Motor neuron (in vitro differentiated cells): ENCODE data around the gene HBS1L. TPM values are rescaled to one million over a fixed set of nuclear protein-coding genes. Genes with fewer than 3 reads are reported as not detected.
A peak's percentile ranks its signal among the peaks of the same experiment; 100 is the strongest.

Source experiments
- ATAC-seq, 8 experiments: fragments of 200-7000 bp; cut with Tn5 transposase; replicated peaks in 6 of 8; 2 replicates each; pipeline ENCODE4 v1.8.0; 2021; ENCODE audit warnings: mild to moderate bottlenecking in 8 of 8, moderate library complexity in 8 of 8
- H3K27ac ChIP-seq, 2 donors: fragments of 250-450 bp; sonication (Bioruptor Pico); 2 replicates each; pipeline ENCODE4 v1.9.0; 2021; ENCODE audit warnings: antibody characterized with exemption in 2 of 2, mild to moderate bottlenecking in 2 of 2, moderate library complexity in 1 of 2
- H3K4me1 ChIP-seq, 2 donors: fragments of 250-450 bp; sonication (Bioruptor Pico); replicated peaks in 1 of 2; 2 replicates each; pipeline ENCODE4 v1.6.1; 2021; ENCODE audit warnings: antibody characterized with exemption in 2 of 2, mild to moderate bottlenecking in 2 of 2, moderate library complexity in 1 of 2
- H3K4me3 ChIP-seq, 5 donors: fragments of 250-450 bp; sonication (Bioruptor Pico); 2 replicates each; pipeline ENCODE4 v1.9.0; 2021; ENCODE audit warnings: antibody characterized with exemption in 5 of 5, mild to moderate bottlenecking in 5 of 5, moderate library complexity in 4 of 5
- WGBS, 10 experiments: fragments of 450-650 bp; shearing (Covaris generic); methylation state at CpG; one replicate each; pipeline ENCODE4 v1.0.0; 2022; 5-methylcytosine and 5-hydroxymethylcytosine counted together
- in situ Hi-C, 9 experiments: fragments of 400-800 bp; cut with MboI; loops; one replicate each; pipeline ENCODE4 v1.15.0; 2021; ENCODE audit warnings: low sequenced_read_pairs in 9 of 9, low pct_unique_long_range_greater_than_20kb in 2 of 9; ENCODE audit not compliant: unreplicated experiment in 9 of 9
- total RNA-seq, 8 experiments: library from RNA; unstranded; fragments of 300-600 nt; gene quantifications; 2 replicates each; pipeline versions ENCODE4 v1.2.3 to v1.2.4, GENCODE V29; 2022

Gene HBS1L
- total RNA-seq, 8 experiments from 2014 or later, result 55.8 to 100 (median 75.9) TPM

DNA sequence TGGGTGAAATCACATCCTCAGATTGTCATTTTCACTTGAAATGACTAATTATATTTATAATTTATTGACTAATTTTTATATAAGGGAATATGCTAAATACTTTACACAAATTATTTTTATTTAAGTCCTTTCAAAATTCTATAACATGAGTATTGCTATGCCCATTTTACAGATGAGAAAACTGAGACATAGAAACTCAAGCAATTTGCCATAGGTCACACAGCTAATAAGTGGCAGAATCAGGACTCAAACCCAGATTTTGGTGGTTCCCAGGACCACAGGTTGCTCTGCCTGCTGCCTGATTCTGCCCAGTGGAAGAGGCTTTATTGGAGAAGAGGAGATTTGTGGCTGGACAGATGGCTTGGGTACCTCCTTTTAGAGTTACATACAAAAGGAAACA, 109.6 kb downstream of the HBS1L start:
- H3K4me3 ChIP-seq, result no peak overlapping the region
- H3K4me1 ChIP-seq, result no peaks in the 10 kb centered on the region
- in situ Hi-C loops, result loop anchor here in 2 of 9 experiments (25.0 kb wide), 2 partner anchors 783 to 808 kb away; no protein-coding TSS in a partner anchor
- H3K27ac ChIP-seq, result no peak overlapping the region
- no peak for ATAC-seq

DNA sequence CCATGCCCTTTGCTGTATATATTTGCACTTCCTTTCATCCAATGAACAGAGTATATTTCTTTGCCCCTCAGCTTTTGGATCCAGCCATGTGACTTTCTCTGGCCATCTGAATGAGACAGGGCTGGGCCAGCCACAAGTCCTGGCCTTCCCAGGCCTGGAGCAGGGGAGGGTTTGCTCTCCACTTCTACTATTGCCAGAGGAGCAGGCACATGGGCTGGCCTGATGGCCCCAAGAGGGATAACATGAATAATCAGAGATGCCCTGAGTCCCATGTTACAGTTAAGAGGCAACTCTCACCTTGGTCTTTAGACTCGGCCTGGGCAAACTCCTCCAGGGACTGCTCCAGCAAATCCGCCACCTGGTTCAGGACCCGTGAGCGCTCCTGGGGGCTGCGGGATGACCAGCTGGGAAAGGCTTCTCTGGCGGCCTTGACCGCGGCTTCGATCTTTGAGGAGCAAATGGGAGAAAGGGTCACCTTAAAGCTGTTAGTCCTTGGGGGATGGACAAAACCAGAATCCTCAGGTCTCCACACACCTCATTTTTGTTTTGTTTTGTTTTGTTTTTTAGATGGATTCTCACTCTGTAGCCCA, 111.0 kb downstream of the HBS1L start:
- ATAC-seq, result peak in 3 of 8 experiments; percentile 37 to 94 (median 94)
- in situ Hi-C loops, result loop anchor here in 2 of 9 experiments (25.0 kb wide), 2 partner anchors 781 to 806 kb away; no protein-coding TSS in a partner anchor
- Histone ChIP-seq H3K27ac (no peak overlapping the region), H3K4me3 (no peak overlapping the region), H3K4me1 (no peaks in the 10 kb centered on the region)
- WGBS, 10 experiments, result 80 to 100% (median 99%) methylated on average over 1 to 5 of the region's 9 CpGs; no CpG with 5 or more reads in 4 of the 10 experiments

DNA sequence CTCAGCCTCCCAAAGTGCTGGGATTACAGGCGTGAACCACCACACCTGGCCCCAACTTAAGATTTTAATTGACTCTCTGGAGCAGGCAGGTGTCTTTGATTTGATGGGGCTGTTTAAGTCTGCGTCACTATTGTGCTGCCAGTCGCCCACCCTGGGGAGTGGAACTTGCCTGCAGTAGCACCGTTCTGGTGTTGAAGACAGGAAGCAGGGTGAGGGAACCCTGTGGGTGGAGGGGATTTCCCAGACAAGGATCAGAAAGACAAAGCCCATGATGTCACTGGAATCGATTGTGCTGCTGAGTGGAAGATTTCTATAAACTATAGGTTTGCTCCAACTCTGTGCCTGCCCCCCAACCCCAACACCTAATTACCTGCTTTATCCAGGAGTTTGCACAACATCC, 115.7 kb downstream of the HBS1L start:
- no peak overlapping the region for H3K27ac ChIP-seq
- peaks cover 7 to 17% of the 10 kb centered on the region in 2 donors for H3K4me1 ChIP-seq
- in situ Hi-C loops, result loop anchor here in 2 of 9 experiments (25.0 kb wide), 2 partner anchors 777 to 802 kb away; no protein-coding TSS in a partner anchor
- H3K4me3 ChIP-seq, result no peak overlapping the region
- no peak for ATAC-seq
- 40 to 90% (median 74%) methylated on average over 1 to 2 of the region's 5 CpGs; no CpG with 5 or more reads in 6 of the 10 experiments for WGBS, 10 experiments

DNA sequence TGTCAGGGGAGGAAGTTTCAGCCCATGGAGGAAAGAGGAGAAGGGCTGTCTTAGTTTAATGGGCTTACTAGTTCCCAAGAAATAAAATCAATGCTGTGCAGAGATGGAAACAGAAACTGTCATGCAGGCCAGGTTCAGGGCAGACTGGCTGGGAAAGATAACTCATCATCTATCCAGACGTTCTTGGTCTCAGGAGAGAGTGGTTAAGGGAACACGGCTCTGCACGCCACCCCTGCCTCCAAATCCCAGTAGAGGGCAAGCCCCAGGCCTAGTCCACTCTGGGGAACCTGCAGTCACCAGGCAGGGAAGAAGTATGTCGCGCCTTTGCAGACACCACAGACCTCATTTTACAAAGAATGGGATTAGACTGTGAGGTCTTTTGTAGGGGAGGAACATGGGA, 117.2 kb downstream of the HBS1L start:
- in situ Hi-C loops, result loop anchor here in 2 of 9 experiments (25.0 kb wide), 2 partner anchors 775 to 800 kb away; no protein-coding TSS in a partner anchor

DNA sequence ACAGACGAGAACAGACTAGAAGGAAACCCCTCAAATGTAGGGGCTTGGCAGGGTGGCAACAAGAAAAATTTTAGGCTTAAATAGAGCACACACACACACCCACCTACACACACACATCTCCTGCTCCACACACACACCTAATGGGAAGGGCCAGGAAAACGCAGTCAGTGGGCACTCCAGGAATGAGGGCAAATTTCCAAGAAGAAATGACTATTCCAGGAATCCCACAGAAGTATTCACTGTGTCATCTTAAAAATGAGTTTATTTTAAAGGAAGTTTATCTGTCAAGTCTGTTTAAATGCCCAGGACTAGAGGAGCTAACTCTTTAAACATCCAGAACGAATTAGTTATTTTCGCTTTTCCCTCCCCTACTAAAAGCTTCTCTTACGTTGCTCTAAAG, 117.7 kb downstream of the HBS1L start:
- H3K4me1 ChIP-seq, result peaks cover 7 to 17% of the 10 kb centered on the region in 2 donors
- in situ Hi-C loops, result loop anchor here in 2 of 9 experiments (25.0 kb wide), 2 partner anchors 775 to 800 kb away; no protein-coding TSS in a partner anchor
- no peak overlapping the region for H3K4me3 ChIP-seq
- no peak for ATAC-seq
- 67 to 100% (median 88%) methylated on average over 1 to 5 of the region's 5 CpGs; no CpG with 5 or more reads in 2 of the 10 experiments for WGBS, 10 experiments
- no peak overlapping the region for H3K27ac ChIP-seq

More for the DNA sequence above, 117.2 kb downstream of the HBS1L start:
- no peak overlapping the region for H3K4me3 ChIP-seq
- peak overlapping the region in 1 of 2 donors; percentile 14 for H3K27ac ChIP-seq
- peak in 3 of 8 experiments; percentile 44 to 57 (median 50) for ATAC-seq
- H3K4me1 ChIP-seq, result peaks cover 7 to 17% of the 10 kb centered on the region in 2 donors
- WGBS, 10 experiments, result 10 to 88% (median 77%) methylated on average over 1 to 4 of the region's 5 CpGs; no CpG with 5 or more reads in 4 of the 10 experiments

DNA sequence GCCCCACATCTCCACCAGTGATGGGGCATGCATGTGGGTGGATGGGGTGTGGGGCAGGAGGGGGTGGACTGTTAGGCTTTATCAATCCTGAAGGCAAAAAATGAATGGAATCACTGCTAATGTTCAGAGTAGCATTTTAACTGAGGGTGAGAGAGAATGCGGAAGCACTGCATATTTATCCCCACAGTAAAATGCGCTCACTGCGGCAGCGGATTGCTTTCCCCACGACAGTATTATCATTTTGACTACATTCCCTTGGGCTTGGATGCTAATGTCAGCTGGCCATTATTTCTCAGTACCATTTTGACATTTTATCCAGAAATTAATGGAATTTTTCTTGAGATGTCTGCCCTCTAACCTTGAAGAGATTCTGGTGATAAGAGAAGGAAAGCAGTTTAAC, 118.1 kb downstream of the HBS1L start:
- H3K4me1 ChIP-seq, result peaks cover 7 to 17% of the 10 kb centered on the region in 2 donors
- 20 to 100% (median 81%) methylated on average over 1 to 4 of the region's 5 CpGs; no CpG with 5 or more reads in 3 of the 10 experiments for WGBS, 10 experiments
- in situ Hi-C loops, result loop anchor here in 2 of 9 experiments (25.0 kb wide), 2 partner anchors 774 to 799 kb away; no protein-coding TSS in a partner anchor
- ATAC-seq, result peak in 2 of 8 experiments; percentile 35 to 42
- H3K4me3 ChIP-seq, result no peak overlapping the region
- no peak overlapping the region for H3K27ac ChIP-seq

DNA sequence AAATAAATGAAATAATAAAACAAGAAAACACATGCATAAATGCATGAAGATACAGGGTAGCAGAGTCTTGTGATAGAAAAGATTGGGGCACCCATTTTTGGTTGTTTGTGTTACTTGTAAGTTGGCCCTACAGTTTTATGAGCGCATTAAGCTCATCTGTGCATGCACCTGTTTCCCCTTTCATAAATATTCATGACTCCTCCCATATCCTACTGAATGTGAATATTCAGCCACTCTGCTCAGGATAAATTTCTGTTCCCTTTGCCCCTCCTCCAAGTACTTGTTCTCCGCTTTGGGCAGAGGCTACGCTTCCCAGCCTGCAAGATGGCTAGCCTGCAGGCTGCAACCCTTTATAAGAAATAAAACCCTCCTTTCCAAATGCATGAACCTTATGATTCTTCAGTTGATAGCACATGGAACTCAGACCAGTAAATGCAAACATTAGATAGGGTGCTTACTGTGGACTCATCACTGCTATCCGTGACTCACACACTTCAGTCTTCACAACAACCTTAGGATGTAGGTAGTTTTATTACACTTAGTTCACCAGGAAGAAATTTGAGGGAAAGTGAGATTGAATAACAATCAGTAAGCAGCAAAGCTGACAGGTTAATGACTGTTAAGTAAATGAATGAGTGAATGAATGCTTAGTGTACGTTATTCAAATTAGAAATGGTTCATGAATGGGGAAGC, 119.7 kb downstream of the HBS1L start:
- peaks cover 7 to 17% of the 10 kb centered on the region in 2 donors for H3K4me1 ChIP-seq
- peak in 2 of 8 experiments; percentile 42 to 80 for ATAC-seq

DNA sequence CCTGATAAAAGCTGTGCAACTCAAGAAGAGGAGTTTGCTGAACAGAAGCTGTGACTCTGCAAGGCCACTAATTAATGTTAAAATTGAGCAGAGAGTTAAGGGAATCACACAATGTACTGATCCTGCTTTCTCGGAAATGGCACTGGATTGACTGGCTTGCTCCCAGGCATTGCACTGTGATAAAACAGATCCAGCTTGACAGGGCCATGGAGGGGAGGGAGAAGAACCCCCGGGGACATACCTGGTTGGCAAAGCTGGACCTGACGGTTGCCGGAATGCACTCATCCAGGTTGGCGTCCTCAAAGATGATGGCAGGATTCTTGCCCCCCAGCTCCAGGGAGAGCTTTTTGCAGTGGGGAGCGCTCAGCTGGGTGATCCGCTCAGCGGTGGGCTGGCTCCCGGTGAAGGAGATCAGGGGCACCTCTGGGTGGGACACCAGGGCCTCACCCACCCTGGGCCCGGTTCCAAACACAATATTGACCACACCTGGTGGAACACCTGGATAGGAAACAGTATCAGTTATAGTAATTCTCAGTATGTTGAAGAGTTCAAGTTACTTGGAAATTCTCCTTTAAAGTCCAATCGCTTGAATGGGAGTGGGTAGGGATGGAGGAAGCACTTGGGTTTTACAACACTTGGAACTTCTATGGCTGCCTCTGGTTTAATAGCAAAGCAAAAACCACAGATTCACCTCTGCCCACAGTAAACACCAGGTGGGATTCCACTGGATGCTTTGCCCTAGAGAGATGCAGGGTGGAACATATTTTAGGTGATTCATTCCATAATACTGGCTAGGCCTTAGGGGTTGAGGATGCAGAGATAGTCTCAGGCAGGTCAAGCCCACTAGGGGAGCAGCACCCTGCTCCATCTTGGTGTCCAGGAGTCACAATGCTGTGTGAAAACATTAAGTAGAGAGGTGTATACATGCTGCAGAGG, 121.8 kb downstream of the HBS1L start:
- ATAC-seq, result peak in 1 of 8 experiments; percentile 13
- 33 to 88% (median 83%) methylated on average over 1 to 5 of the region's 11 CpGs; no CpG with 5 or more reads in 4 of the 10 experiments for WGBS, 10 experiments
- Histone ChIP-seq H3K4me3 (no peak overlapping the region), H3K4me1 (peaks cover 7 to 17% of the 10 kb centered on the region in 2 donors), H3K27ac (no peak overlapping the region)
- in situ Hi-C loops, result loop anchor here in 2 of 9 experiments (25.0 kb wide), 2 partner anchors 771 to 796 kb away; no protein-coding TSS in a partner anchor

More for the DNA sequence above, 119.7 kb downstream of the HBS1L start:
- Histone ChIP-seq H3K4me3 (no peak overlapping the region), H3K27ac (no peak overlapping the region)
- WGBS, 10 experiments, result 55 to 100% (median 86%) methylated on average over 1 to 5 of the region's 5 CpGs; no CpG with 5 or more reads in 2 of the 10 experiments
- in situ Hi-C loops, result loop anchor here in 2 of 9 experiments (25.0 kb wide), 2 partner anchors 773 to 798 kb away; no protein-coding TSS in a partner anchor

DNA sequence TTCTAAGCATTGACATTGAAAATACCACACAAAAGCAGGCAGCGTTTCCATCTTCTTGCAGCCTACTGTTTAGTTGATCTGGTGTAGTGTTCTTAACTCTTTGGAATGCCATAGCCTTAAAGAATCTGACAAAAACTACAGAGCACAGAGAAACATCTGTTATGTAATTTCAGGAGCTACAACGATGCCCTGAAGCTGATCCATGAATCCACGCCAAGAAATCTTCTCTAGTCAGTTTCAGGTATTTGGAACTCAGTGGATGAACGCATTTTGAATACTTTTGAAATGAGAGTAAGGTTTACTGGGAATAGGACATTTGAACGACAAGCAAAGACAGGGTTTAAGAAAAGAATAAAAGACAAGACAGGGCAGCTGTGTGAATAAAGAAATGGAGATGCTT, 122.5 kb downstream of the HBS1L start:
- in situ Hi-C loops, result loop anchor here in 2 of 9 experiments (25.0 kb wide), 2 partner anchors 770 to 795 kb away; no protein-coding TSS in a partner anchor
- no peak overlapping the region for H3K4me3 ChIP-seq
- H3K4me1 ChIP-seq, result peaks cover 4 to 10% of the 10 kb centered on the region in 2 donors
- 22 to 80% (median 68%) methylated on average over 2 to 5 of the region's 5 CpGs for WGBS, 10 experiments
- ATAC-seq, result peak in 1 of 8 experiments; percentile 65
- no peak overlapping the region for H3K27ac ChIP-seq

DNA sequence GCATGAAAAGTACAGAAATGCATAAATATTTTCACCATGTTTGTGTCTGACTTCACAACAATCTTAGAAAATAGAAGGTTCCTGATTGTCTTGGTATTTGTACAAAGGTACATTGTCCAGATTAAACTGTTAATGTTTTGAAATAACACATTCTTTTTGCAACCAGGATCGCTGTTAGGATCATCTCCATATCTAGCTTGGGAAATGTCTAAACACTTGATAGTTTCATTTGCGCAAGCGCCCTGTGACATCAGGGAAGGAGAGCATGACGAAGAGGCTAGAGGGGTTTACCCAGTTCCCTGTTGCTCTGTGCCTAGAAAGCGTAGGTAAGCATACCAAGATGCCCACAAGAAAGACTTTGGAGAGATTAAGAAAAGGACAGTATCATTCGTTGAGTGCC, 124.2 kb downstream of the HBS1L start:
- Histone ChIP-seq H3K4me1 (no peaks in the 10 kb centered on the region), H3K27ac (no peak overlapping the region), H3K4me3 (no peak overlapping the region)
- ATAC-seq, result no peak
- in situ Hi-C loops, result loop anchor here in 2 of 9 experiments (25.0 kb wide), 2 partner anchors 768 to 793 kb away; no protein-coding TSS in a partner anchor
- 50 to 100% (median 91%) methylated on average over 1 to 6 of the region's 6 CpGs for WGBS, 10 experiments

DNA sequence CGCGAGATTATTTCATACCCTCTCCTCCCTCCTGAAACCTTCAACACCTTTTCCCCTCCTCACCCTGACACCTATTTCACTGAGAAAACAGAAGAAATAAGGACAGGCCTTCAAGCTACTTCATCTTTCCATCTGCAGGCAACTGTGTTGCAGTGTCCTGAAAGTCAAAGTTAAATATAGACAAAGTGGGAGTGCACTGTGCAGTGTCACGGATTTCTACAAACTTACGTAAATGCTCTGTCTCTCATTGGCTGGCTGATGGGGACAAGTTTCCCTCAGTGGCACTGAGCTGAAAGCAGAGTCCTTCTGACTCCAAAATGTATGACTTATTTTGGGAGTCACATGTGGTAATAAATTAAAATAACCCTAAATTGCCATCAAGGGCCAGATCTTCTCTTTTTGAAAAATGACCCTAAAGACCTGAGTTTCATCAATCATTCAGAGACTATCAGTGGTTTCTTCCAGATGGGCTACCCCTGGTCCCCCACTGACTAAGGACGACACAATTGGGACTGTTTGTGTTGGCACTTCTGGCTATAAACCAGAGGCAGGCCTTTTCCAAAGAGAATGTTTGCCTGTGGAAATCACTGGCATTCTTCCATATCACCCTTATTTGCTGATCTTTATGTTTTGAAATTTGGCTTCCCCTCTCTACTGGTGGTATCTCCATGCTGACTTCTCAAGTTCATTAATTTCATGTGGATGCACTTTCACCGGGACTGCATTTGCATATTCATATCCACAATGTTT, 126.3 kb downstream of the HBS1L start:
- WGBS, 10 experiments, result 65 to 100% (median 86%) methylated on average over 1 to 6 of the region's 6 CpGs
- Histone ChIP-seq H3K27ac (no peak overlapping the region), H3K4me1 (no peaks in the 10 kb centered on the region), H3K4me3 (no peak overlapping the region)
- in situ Hi-C loops, result loop anchor here in 2 of 9 experiments (25.0 kb wide), 2 partner anchors 766 to 791 kb away; no protein-coding TSS in a partner anchor
- no peak for ATAC-seq
